Activated T-helper 1 cell treated with Interleukin-2 at 50 U/mL for 16 hours (primary cell): ENCODE measurements around the gene OR10G3.

Source experiments
- DNase-seq: peaks from one replicate; pipeline ENCODE4 v3.0.0-alpha.2; 2020; ENCODE audit warnings: low read depth

Gene OR10G3

DNA sequence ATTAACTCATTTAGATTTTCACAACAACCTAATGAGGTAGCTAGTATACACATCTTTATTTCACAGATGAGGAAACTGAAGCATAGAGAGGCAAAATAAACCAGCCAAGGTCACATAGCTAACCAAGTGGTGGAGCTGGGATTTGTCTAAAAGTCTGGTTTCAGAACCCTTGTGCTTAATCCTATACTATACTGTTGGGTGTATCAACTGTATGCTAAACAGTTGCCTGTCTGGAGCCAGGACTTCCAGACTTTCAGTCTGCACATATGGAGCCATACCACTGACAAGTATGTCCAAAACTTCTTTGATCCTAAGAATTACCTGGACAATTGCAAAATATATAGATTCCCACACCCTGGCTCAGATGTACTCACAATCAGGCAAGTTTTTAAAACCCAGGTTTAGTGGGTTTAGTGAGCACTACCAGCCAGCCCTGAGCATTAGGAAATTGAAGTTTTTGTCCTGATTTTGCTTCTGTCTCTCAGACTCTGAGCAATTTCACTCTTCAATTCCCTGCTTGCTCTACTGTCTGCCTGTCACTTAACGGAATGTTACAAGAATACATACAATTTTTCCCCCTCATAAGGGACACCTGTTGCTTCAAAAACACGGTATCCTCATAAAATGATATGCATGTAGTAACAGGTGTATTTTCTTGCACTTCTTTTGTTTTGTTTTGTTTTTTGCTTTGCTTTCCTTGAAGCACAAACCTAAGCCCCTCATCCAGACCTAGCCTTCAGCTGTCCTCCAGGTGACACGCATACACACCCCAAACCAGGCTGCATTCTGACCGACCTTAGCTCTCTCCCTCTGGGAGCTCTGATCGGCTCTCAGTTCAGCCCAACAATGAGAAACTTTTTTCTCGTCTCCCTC is 44.1 kb downstream of the OR10G3 start:
- DNase-seq: no peak

DNA sequence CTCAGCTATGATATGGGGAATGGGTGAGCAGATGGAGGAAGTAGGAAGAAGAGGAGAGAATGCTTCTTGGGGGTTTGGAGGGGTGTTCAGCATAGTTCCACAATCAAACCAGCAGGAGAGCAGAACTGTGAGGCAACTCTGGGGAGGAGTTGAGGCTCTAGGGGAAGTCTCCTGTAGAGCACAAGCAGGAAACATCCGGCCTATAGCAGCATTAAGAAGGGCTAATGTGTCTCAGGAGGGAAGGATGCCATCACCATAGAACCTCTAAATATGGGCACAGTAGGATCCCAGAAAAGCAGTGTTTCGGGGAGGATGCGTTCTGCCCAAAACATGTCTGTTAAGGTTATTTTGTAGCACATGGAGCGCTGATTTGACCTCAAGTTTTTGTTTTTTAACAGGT is 45.3 kb downstream of the OR10G3 start:
- DNase-seq: no peak

DNA sequence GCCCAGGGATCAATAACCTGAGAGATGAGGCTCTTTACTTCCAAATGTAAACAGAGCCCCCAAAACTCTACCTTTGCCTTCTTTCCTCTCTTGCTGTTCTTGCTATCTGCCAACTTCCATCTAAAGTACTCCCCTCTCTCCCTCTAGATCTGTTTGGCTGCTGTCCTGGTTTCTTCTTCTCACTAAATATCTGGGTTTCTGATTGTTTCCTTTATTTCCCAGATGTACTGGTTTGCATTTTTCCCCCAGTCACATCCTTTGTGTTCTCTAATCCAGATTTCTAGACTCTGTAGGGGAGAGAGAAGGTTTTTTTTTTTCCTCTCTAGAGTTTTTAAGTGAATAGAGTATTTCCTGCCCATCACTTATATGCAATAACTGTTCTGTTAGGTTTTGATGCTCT is 46.6 kb downstream of the OR10G3 start:
- DNase-seq: no peak

DNA sequence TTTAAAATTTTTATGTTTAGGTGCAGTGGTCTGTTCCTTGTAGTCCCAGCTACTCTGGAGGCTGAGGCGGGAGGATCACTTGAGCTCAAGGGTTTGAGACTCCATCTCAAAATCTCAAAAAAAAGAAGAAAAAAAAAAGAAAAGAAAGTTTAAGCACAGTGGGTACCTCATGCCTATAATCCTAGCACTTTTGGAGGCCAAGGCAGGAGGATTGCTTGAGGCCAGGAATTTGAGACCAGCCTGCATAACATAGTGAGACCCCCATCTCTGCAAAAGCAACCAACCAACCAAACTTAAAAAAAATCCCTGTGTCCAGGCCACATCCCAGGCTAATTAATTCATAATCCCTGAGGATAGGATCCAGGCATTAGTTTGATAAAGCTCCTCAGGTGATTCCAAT is 50.4 kb downstream of the OR10G3 start:
- no peak for DNase-seq

DNA sequence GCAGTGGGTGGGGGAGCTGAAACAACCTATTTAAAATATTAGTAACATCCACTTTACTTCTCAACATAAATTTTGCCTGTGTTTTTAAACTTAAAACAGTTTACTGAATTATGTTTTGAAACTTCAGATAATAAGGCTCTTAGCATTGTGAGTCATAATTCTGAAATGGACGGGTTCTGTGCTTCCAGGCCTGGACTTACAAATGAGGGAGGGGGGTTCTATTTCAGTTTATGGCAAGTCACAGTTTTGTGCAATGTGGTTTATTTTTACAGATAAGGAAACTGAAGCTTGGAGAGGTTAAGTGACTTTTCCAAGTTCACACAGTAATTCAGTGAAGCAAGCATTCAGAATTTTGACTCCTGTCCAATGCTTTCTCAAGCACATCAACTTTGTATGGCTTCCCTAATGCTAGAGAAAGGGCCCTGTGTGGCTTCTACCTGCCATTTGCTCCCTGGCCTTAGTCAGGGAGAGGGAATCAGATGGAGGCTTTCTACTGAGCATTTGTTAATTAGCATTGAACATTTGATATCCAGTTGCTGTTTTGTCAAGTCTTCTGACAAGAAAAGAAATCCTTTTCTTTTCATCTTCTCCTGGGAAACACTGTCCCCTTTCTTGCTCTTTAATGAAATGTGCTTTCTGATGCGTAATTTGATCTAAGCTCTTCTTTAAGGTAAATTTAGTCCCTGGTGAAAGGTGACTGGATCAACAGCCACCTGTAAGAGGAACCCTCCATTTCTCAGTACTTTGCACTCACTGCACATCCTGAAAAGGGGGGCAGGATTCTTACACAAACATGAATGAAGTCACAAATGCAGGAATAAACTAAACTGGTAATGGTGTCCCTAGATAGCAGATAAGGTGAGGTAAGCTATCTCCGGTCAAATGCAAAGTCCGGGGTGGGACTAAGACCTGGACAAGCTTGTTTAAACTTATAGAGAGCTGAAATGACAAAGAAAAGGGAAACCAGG is 51.2 kb downstream of the OR10G3 start:
- DNase-seq: no peak

DNA sequence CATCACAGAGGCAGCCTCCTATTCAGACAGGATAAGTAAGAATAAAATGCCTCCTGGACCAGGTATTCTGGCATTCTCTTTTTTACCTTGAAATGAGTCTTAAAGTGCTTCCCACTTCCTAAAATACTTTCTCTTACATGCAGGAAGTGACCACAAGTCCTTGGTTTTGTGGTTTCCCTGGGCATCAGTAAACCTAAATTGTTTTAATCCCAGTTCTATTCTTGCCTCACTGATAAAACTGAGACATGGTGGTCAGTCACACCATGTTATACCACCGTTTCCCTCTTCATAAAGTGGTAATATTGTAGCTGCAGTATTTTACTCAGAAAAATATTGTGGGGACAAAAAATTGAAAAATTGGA is 52.6 kb downstream of the OR10G3 start:
- DNase-seq: no peak

DNA sequence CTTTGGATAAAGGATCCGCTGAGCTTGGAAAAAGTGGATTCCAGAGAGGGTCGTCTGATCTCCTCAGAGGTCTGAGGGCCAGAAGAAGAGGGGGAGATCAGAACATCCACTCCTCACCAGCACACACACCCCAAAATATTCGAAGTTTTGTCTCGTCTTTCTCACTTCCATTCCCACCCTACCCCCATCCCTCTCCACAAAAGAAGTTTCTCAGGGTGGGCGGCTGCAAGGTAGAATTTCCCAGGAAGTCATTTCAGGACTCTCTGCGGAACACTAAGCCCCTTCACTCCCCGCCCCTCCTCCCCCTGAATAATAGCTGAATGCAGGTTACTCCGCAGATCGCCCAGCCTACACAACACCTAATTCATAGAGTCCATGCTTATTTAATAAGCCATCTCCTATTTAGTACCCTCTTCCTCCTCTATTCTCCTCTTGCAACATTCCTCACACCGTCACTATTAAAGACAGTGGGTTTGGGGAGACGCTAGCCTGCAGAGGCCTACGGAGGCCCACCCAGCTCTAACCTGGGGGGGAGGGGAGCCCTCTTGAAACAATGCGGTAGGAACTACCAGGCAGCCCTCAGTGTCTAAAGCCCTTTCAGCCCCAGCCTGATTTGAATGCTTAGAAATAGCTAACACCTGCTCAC is 53.1 kb downstream of the OR10G3 start:
- no peak for DNase-seq

DNA sequence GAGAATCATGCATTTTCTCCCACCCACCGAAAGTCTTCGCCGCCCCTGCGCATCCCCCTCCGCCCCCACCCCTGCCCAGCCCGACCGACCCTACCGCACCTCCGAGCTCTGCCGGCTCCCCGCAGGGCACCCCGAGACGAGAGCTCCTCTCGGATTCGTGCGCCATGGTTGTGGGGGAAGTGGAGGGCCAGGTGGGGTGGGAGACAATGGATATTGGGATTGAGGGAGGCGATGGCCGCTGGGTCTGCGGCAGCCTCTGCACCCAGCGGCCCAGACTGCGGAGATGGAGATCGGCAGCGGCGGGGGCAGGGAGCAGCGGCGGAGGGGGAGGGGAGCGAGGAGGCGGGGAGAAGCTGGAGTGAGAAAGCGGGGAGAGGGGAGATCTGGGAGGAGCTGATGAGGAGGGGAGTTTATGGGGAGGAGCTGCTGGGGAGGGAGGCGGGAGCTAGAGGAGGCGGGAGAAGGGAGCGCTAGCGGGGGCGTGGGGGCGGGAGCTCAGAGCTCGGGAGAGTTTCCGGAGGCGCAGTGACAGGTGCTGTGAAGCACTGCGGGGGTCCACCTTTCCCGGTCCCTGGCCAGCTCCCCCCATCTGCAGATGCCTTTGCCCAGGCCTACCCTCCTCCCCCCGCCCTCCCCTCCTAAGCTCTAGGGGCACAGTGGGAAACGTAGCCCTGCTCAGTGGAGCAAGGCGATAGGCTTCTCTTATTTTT is 53.8 kb downstream of the OR10G3 start, which contains the start of gene SALL2:
Gene SALL2, minus strand, starts transcription at position 385 of the 710 bp plus-strand sequence. Its CDS starts 219 bp downstream, at position 166.
- peak; percentile 46 for DNase-seq

DNA sequence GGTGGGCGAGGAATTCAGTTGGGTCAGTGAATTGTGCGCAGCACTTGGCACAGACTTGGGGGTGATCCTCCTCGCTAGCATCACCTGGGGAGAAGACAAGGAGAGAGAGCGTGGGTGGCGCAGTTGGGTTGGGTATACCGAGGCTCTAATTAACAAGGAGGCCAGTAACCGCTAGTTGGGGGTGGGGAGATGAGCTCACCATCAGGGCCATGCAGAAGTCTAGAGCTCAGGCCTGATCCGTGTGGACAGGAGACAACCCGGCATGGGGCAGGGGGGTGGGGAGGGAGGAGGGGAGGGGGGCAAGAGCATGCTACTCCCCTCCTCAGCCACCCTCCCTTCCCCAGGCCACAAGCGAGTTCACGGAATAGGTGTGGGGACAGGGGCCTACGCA is 54.3 kb downstream of the OR10G3 start:
- DNase-seq: no peak

DNA sequence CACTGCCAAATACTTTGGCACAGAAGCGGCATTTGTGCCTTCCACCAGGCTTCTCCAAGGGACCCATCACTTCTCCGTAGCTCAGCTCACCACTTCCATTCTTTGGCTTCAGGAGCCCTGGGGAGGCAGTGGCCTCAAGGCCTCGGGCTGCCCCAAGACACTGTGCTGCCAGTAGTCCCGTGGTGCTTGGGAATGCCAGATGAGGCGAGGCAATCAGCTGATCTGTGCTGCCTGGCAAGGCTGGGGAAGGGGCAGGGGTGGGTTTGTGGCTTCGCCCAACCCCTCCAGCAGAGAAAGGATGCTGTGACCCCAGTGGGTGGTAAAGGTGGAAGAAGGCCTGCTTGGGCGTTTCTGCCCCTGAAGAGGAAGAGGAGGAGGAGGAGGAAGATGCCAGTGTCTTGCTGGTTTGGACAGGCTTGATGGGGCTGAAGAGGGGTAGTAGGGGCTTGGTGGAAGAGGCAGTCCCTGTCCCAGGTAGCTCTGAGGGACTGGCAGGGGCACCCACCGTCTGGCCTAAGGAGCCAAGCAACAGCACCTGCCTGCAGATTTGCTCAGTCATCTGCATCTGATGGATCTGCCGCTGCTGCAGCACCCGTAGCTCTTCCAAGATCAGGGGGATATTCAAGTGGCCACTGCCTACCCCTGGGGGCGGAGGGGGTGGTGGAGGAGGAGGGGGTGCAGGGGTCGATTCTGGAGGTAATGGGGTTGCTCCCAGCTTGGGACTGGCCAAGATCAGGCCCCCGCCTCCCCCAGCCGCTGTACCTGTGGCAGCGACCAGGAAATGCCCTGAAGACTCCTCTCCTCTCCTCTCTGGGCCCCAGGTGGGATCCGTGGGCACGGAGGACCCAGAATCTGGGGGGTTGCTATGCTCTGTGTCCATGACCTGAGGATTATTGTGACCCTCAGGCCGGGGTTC is 55.0 kb downstream of the OR10G3 start:
- DNase-seq: no peak

DNA sequence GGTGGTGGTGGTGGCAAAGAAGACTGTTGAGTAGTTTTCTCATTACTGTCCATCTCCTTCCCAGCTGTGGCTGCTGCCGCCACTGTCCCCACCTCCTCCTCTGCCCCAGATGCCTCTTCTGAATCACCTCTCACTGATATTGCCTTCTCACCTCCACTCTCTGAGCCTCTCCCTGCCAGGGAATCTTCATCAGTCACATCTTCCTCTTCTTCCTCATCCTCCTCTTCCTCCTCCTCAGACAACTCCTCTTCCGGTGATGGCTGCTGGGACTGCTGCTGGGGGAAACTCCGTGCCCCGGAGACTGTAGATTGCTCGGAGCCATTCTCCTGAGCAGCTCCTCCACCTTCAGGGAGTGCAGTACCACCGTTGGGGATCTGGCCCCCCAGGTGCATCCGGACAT is 56.7 kb downstream of the OR10G3 start:
- no peak for DNase-seq

DNA sequence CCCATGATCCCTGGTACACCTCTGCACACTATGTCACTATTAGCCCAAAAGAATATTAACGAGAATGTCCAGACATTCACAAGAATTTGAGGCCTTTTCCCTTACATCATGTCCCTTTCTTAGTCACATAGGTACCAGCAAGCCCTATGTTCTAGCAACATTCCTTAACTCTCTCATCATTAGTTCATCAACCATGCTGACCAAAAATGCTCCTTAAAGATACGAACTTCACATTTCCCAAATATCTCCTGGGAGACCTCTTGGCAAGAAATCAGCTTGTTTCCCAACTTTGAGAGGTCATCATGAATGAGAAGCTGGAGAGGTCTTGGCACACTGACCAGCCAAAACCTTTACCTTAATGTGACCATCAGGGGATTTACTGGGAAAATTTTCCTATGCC is 58.4 kb downstream of the OR10G3 start:
- DNase-seq: no peak

DNA sequence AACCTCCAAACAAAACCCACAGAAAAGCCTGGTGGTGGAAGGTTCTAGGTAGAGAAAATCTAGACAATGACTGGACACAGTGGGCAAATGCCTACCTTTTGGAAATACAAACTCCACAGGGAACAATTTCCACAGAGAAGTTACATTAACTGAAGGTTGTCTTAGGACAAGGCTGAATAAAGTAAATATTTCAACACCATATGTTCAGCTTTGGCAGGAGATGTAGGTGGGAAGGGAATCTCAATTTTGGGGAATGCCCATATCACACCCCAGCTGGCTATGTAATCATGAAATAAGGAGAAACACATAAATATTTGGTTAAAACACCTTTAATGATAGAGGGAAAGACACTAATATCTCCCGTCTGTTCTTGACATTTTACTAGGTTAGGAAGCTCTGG is 59.1 kb downstream of the OR10G3 start:
- DNase-seq: no peak

DNA sequence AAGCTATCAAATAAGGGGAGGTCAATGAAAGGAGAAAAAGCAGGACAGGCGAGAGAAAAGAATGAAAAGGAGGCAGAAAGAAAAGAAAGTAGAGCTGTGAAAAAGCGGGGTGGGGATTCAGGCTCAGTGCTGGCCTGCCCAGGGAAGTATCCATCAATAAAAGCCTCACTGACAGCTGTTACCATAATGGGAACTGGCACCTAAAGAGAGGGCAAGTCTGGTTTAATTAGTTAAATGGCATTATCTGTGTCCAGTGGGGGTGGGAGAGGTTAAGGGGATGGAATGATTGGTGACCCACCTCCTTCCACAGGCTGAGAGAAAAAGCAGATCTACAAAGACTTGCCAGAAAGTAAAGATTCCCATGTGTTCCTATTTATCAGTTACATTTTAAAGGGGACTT is 61.2 kb downstream of the OR10G3 start:
- no peak for DNase-seq
